Fibroblast of lung (primary cell): ENCODE measurements around the gene NEK6. TPM values are rescaled to one million over a fixed set of nuclear protein-coding genes. Genes with fewer than 3 reads are reported as not detected.

Experiments used
- DNase-seq, 2 donors: peaks; one replicate each; pipeline versions ENCODE4 v3.0.0 to v3.0.0-alpha.2; 2010; ENCODE audit warnings: low read depth in 2 of 2
- H2AFZ ChIP-seq: 2 replicates; pipeline ENCODE4 v1.5.1; 2012; ENCODE audit warnings: low read length, control low read depth, inconsistent platforms
- H3K27ac ChIP-seq: 2 replicates; pipeline ENCODE4 v1.5.1; 2011; ENCODE audit warnings: low read length, control low read depth; ENCODE audit not compliant: insufficient read depth
- H3K27me3 ChIP-seq: 2 replicates; pipeline ENCODE4 v1.5.1; 2011; ENCODE audit warnings: mild to moderate bottlenecking, low read length; ENCODE audit not compliant: control insufficient read depth, insufficient read depth
- H3K36me3 ChIP-seq: 2 replicates; pipeline ENCODE4 v1.5.1; 2011; ENCODE audit warnings: low read length; ENCODE audit not compliant: control insufficient read depth, insufficient read depth
- H3K4me1 ChIP-seq: 2 replicates; pipeline ENCODE4 v1.5.1; 2011; ENCODE audit warnings: low read length; ENCODE audit not compliant: control insufficient read depth, insufficient read depth; ENCODE audit errors: extremely low read depth
- H3K4me2 ChIP-seq: 2 replicates; pipeline ENCODE4 v1.5.1; 2011; ENCODE audit warnings: low read length, control low read depth; ENCODE audit not compliant: insufficient read depth; ENCODE audit errors: extremely low read depth
- H3K4me3 ChIP-seq, 4 experiments: fragments of 200-600 bp in 1 of 4; sonication (generic) in 1 of 4; replicated peaks in 1 of 4; 2 replicates each; pipeline ENCODE4 v1.5.1; 2011 to 2016; ENCODE audit warnings: low read length in 4 of 4, low read depth in 3 of 4, mild to moderate bottlenecking in 3 of 4, control low read depth in 2 of 4, inconsistent platforms in 1 of 4, mixed read lengths in 1 of 4; ENCODE audit not compliant: insufficient read depth in 1 of 4; ENCODE audit errors: control extremely low read depth in 1 of 4
- H3K79me2 ChIP-seq: 2 replicates; pipeline ENCODE4 v1.5.1; 2012; ENCODE audit warnings: mild to moderate bottlenecking, low read length, inconsistent platforms; ENCODE audit not compliant: control insufficient read depth, insufficient read depth
- H3K9ac ChIP-seq: 2 replicates; pipeline ENCODE4 v1.5.1; 2011; ENCODE audit warnings: mild to moderate bottlenecking, low read length, control low read depth; ENCODE audit not compliant: insufficient read depth
- H3K9me3 ChIP-seq: 2 replicates; pipeline ENCODE4 v1.5.1; 2012; ENCODE audit warnings: low read depth, low read length; ENCODE audit not compliant: control insufficient read depth, insufficient read depth
- H4K20me1 ChIP-seq: 2 replicates; pipeline ENCODE4 v1.5.1; 2011; ENCODE audit warnings: low read length; ENCODE audit not compliant: control insufficient read depth, insufficient read depth; ENCODE audit errors: extremely low read depth
- CTCF ChIP-seq, 2 donors: IDR thresholded peaks in 1 of 2; conservative IDR thresholded peaks in 1 of 2; 1 replicate in 1 of 2; 2 replicates in 1 of 2; pipeline ENCODE4 v1.5.1; 2011 to 2012; ENCODE audit warnings: low read length in 2 of 2, control low read depth in 1 of 2, inconsistent platforms in 1 of 2, low read depth in 1 of 2, mild to moderate bottlenecking in 1 of 2
- EZH2 ChIP-seq: IDR thresholded peaks from 2 replicates; pipeline ENCODE4 v1.5.1; 2012; ENCODE audit warnings: low read length, control low read depth, mild to moderate bottlenecking; ENCODE audit errors: missing control alignments
- polyA plus RNA-seq, 2 donors: library from polyadenylated mRNA; depleted of rRNA in 1 of 2; stranded (reverse) in 1 of 2; unstranded in 1 of 2; fragments of >200 nt; gene quantifications; 2 replicates each; pipeline ENCODE4 v1.2.1, GENCODE V29; 2011 to 2012; ENCODE audit warnings: missing spikeins in 1 of 2
- total RNA-seq: library from RNA; depleted of rRNA; stranded (reverse); fragments of >200 nt; gene quantifications from 2 replicates; pipeline ENCODE4 v1.2.1, GENCODE V29; 2014

The NEK6 gene
- total and polyA plus RNA-seq, 2 donors (not counting 1 experiment from before 2014, with no cell fraction given): 71.2 to 71.4 TPM

DNA sequence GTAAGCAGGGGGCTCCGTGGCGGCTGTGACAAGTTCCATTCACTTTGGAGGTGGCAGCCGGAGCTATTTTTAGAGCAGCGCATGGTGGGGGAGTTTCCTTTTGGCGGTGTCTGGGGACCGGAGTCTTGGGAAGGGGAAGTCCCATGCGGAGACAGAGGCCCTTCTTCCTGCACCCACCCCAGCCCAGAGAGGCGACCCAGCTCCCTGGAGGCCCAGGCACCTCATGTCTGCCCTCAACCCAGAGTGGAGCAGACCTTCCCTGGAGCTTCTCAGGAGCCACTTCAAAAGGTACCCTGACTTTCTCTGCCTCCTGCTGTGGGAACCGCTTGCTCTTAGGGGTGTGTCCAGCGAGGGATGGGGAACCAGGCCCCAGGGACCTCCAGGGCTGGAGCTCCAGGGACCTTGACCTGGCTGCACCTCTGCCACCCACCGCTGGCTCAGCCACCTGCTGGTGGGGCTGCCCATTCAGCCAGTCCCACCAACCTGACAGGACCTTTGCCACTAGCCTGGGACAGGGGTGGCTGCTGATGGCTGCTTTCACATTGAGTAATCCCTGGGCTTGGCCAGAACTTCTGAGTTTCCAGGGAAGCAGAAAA lies 34.1 kb downstream of the NEK6 start:
- H3K79me2 ChIP-seq: peaks cover 98% of the 10 kb centered on the region
- H3K9me3 ChIP-seq: no peaks in the 10 kb centered on the region
- peak overlapping the region; percentile 28 for H3K27ac ChIP-seq
- peaks cover 14% of the 10 kb centered on the region for H3K36me3 ChIP-seq
- no peak for DNase-seq
- H4K20me1 ChIP-seq: no peaks in the 10 kb centered on the region
- no peaks in the 10 kb centered on the region for H3K27me3 ChIP-seq
- H3K4me2 ChIP-seq: peak overlapping the region; percentile 35
- H3K9ac ChIP-seq: no peak overlapping the region
- H3K4me3 ChIP-seq: no peak overlapping the region
- no peak for TF ChIP-seq EZH2
- no peak for TF ChIP-seq CTCF (conservative IDR thresholded peaks at IDR 0.05 in 1 of 2, IDR thresholded peaks at IDR 0.05 in 1 of 2; ENCODE audit: low read depth in 1 of 2, low read length in 2 of 2)
- peaks cover 65% of the 10 kb centered on the region for H3K4me1 ChIP-seq
- H2AFZ ChIP-seq: no peak overlapping the region

GRCh38 chr9:124292696-124293593 lies 35.2 kb downstream of the NEK6 start:
- no peak overlapping the region for H3K4me2 ChIP-seq
- peak overlapping the region; percentile 38 for H3K27ac ChIP-seq
- H3K4me1 ChIP-seq: peaks cover 64% of the 10 kb centered on the region
- DNase-seq: peak in 1 of 2 donors; percentile 45
- peak overlapping the region; percentile 16 for H3K9ac ChIP-seq
- H3K4me3 ChIP-seq: no peak overlapping the region
- H3K36me3 ChIP-seq: peaks cover 11% of the 10 kb centered on the region
- H3K79me2 ChIP-seq: peaks cover 95% of the 10 kb centered on the region
- H2AFZ ChIP-seq: no peak overlapping the region
- no peaks in the 10 kb centered on the region for H3K27me3 ChIP-seq
- TF ChIP-seq CTCF (conservative IDR thresholded peaks at IDR 0.05 in 1 of 2, IDR thresholded peaks at IDR 0.05 in 1 of 2; ENCODE audit: low read depth in 1 of 2, low read length in 2 of 2) (no peak), EZH2 (no peak)
- H4K20me1 ChIP-seq: no peaks in the 10 kb centered on the region
- H3K9me3 ChIP-seq: no peaks in the 10 kb centered on the region

GRCh38 chr9:124293718-124294506 lies 36.2 kb downstream of the NEK6 start:
- no peaks in the 10 kb centered on the region for H4K20me1 ChIP-seq
- H3K9ac ChIP-seq: no peak overlapping the region
- no peak for DNase-seq
- H3K4me2 ChIP-seq: no peak overlapping the region
- H3K27me3 ChIP-seq: no peaks in the 10 kb centered on the region
- H3K9me3 ChIP-seq: no peaks in the 10 kb centered on the region
- peaks cover 11% of the 10 kb centered on the region for H3K36me3 ChIP-seq
- TF ChIP-seq CTCF (conservative IDR thresholded peaks at IDR 0.05 in 1 of 2, IDR thresholded peaks at IDR 0.05 in 1 of 2; ENCODE audit: low read depth in 1 of 2, low read length in 2 of 2): peak in 1 of 2 donors; percentile 4
- no peak for TF ChIP-seq EZH2
- H3K4me1 ChIP-seq: peaks cover 61% of the 10 kb centered on the region
- H3K79me2 ChIP-seq: peaks cover 95% of the 10 kb centered on the region
- peak overlapping the region; percentile 37 for H3K27ac ChIP-seq
- no peak overlapping the region for H2AFZ ChIP-seq
- H3K4me3 ChIP-seq: no peak overlapping the region
